Tibial nerve (tissue), 4 donors: ENCODE results near the gene TOR1AIP2. TPM values are rescaled to one million over a fixed set of nuclear protein-coding genes. Genes with fewer than 3 reads are reported as not detected.

Experiments used
- DNase-seq, 2 donors: peaks; one replicate each; pipeline ENCODE4 v3.0.0-alpha.2; 2019; ENCODE audit warnings: low spot score in 2 of 2
- H3K27ac ChIP-seq, 4 donors: fragments of 200-600 bp; sonication (generic) in 3 of 4; one replicate each; pipeline ENCODE4 v1.5.1; 2017 to 2019; ENCODE audit warnings: mild to moderate bottlenecking in 1 of 4
- H3K27me3 ChIP-seq, 2 donors: fragments of 200-600 bp; sonication (generic) in 1 of 2; one replicate each; pipeline versions ENCODE4 v1.5.1 to v1.6.0; 2017 to 2019
- H3K36me3 ChIP-seq, 3 donors: fragments of 200-600 bp; sonication (generic); one replicate each; pipeline ENCODE4 v1.5.1; 2018 to 2019
- H3K4me1 ChIP-seq, 4 donors: fragments of 200-600 bp; sonication (generic) in 3 of 4; one replicate each; pipeline ENCODE4 v1.5.1; 2017 to 2019
- H3K4me3 ChIP-seq, 4 donors: fragments of 200-600 bp; sonication (generic) in 3 of 4; one replicate each; pipeline ENCODE4 v1.5.1; 2017 to 2019; ENCODE audit warnings: mild to moderate bottlenecking in 1 of 4, moderate library complexity in 1 of 4
- H3K9me3 ChIP-seq, 4 donors: fragments of 200-600 bp; sonication (generic) in 3 of 4; one replicate each; pipeline ENCODE4 v1.5.1; 2017 to 2019
- EP300 ChIP-seq, 2 donors: sonication (generic); formaldehyde crosslinking; IDR thresholded peaks; one replicate each; pipeline ENCODE4 v1.6.1; 2017; ENCODE audit warnings: antibody characterized with exemption in 2 of 2, mild to moderate bottlenecking in 1 of 2
- POLR2A ChIP-seq, 2 donors: fragments of 450-650 bp; IDR thresholded peaks; one replicate each; pipeline ENCODE4 v1.6.1; 2017; ENCODE audit warnings: antibody characterized with exemption in 2 of 2, mild to moderate bottlenecking in 2 of 2, moderate library complexity in 2 of 2
- WGBS, 2 donors: methylation state at CpG; one replicate each; pipeline ENCODE4 v1.1.5; 2018; 5-methylcytosine and 5-hydroxymethylcytosine counted together
- total RNA-seq, 4 donors: library from RNA; depleted of rRNA; stranded (reverse); fragments of >200 nt; gene quantifications; one replicate each; pipeline ENCODE4 v1.1.0, GENCODE V29; 2016
- TF ChIP-seq, protein P1 (sequence below), 5 experiments: fragments of 200-600 bp in 3 of 5; fragments of 450-650 bp in 2 of 5; sonication (generic) in 3 of 5; IDR thresholded peaks; one replicate each; pipeline ENCODE4 v1.5.1; 2016 to 2019; ENCODE audit warnings: antibody characterized with exemption in 5 of 5, mild to moderate bottlenecking in 3 of 5, moderate library complexity in 2 of 5

Gene TOR1AIP2
- total RNA-seq, 4 donors from 2014 or later: 55.7 to 77.5 (median 59.0) TPM

- DNase-seq: peak; percentile 47 to 61
- H3K9me3 ChIP-seq: no peaks in the 10 kb centered on the region
- no peaks in the 10 kb centered on the region for H3K27me3 ChIP-seq
- H3K27ac ChIP-seq: no peak overlapping the region
- H3K36me3 ChIP-seq: no peaks in the 10 kb centered on the region
- peaks cover 0 to 47% (median 9%) of the 10 kb centered on the region in 4 donors for H3K4me1 ChIP-seq
- H3K4me3 ChIP-seq: no peak overlapping the region
- peak in 1 of 2 donors; percentile 35 for TF ChIP-seq EP300 (IDR thresholded peaks at IDR 0.05)
- no peak for TF ChIP-seq POLR2A (IDR thresholded peaks at IDR 0.05)
- 67 to 73% methylated on average over 7 of the region's 8 CpGs for WGBS, 2 donors
Observed at GRCh38 chr1:179817789-179818188, 59.8 kb downstream of the TOR1AIP2 start.

DNA sequence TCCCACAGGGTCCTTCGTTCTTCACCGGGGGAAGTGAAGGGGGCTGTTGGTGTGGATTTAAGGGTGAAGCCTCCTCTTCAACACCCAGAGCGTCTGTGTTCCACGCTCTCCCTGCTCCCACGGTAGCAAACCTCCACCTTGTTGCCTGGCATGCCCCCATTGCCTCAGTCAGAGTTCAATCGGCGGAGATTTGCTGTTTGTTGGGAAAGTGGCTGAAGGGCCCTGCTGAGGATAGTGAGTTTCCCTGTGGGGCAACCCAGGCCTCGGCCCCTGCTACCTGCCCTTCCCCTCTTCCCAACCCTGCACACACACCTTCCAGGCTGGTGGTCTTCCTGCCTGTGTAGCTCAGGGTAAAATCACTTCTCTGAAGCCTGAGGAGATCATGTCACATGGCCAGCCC lies 60.5 kb downstream of the TOR1AIP2 start:
- DNase-seq: no peak
- 85 to 97% methylated on average over 8 of the region's 8 CpGs for WGBS, 2 donors

GRCh38 chr1:179816196-179816960 lies 61.2 kb downstream of the TOR1AIP2 start:
- WGBS, 2 donors: 62 to 66% methylated on average over 16 of the region's 17 CpGs
- DNase-seq: peak; percentile 47 to 54
- H3K4me3 ChIP-seq: no peak overlapping the region
- H3K36me3 ChIP-seq: no peaks in the 10 kb centered on the region
- H3K27me3 ChIP-seq: no peaks in the 10 kb centered on the region
- H3K9me3 ChIP-seq: no peaks in the 10 kb centered on the region
- H3K27ac ChIP-seq: no peak overlapping the region
- H3K4me1 ChIP-seq: peaks cover 0 to 47% (median 9%) of the 10 kb centered on the region in 4 donors
- TF ChIP-seq EP300 (IDR thresholded peaks at IDR 0.05): no peak
- TF ChIP-seq POLR2A (IDR thresholded peaks at IDR 0.05): no peak
- TF ChIP-seq, protein P1, sequence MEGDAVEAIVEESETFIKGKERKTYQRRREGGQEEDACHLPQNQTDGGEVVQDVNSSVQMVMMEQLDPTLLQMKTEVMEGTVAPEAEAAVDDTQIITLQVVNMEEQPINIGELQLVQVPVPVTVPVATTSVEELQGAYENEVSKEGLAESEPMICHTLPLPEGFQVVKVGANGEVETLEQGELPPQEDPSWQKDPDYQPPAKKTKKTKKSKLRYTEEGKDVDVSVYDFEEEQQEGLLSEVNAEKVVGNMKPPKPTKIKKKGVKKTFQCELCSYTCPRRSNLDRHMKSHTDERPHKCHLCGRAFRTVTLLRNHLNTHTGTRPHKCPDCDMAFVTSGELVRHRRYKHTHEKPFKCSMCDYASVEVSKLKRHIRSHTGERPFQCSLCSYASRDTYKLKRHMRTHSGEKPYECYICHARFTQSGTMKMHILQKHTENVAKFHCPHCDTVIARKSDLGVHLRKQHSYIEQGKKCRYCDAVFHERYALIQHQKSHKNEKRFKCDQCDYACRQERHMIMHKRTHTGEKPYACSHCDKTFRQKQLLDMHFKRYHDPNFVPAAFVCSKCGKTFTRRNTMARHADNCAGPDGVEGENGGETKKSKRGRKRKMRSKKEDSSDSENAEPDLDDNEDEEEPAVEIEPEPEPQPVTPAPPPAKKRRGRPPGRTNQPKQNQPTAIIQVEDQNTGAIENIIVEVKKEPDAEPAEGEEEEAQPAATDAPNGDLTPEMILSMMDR (IDR thresholded peaks at IDR 0.05): no peak

More for the DNA sequence above, 60.5 kb downstream of the TOR1AIP2 start:
- no peak overlapping the region for H3K4me3 ChIP-seq
- TF ChIP-seq, protein P1 (IDR thresholded peaks at IDR 0.05): no peak
- no peaks in the 10 kb centered on the region for H3K27me3 ChIP-seq
- H3K9me3 ChIP-seq: no peaks in the 10 kb centered on the region
- H3K27ac ChIP-seq: no peak overlapping the region
- H3K36me3 ChIP-seq: no peaks in the 10 kb centered on the region
- peaks cover 0 to 47% (median 9%) of the 10 kb centered on the region in 4 donors for H3K4me1 ChIP-seq

DNA sequence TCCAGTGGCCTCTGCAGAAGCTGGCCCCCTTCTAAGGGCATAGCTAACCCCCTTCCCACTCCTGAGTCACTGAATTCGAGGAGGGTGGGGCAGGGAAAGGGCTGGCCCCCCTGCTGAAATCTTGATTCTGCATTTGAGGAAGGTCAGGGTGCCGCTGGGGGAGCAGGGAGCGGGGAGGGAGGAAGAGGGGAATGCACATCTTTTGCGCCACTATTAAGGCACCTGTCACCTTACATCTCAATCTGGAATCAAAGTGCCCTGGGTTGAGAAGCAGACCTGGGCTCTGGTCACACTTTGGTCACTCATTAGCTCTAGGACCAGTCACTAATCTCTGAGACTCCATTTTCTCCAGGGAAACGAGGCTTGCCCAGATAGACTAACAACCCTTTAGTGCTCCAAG lies 62.0 kb downstream of the TOR1AIP2 start:
- WGBS, 2 donors: 33 to 41% methylated on average over 4 to 5 of the region's 5 CpGs
- Histone ChIP-seq H3K4me1 (peaks cover 0 to 47% (median 9%) of the 10 kb centered on the region in 4 donors), H3K36me3 (no peaks in the 10 kb centered on the region), H3K9me3 (no peaks in the 10 kb centered on the region), H3K4me3 (peak overlapping the region in 3 of 4 donors; percentile 33 to 47 (median 47)), H3K27me3 (no peaks in the 10 kb centered on the region), H3K27ac (peak overlapping the region in 2 of 4 donors; percentile 37 to 63)
- no peak for DNase-seq
- TF ChIP-seq, protein P1 (IDR thresholded peaks at IDR 0.05): no peak
- no peak for TF ChIP-seq POLR2A (IDR thresholded peaks at IDR 0.05)
- no peak for TF ChIP-seq EP300 (IDR thresholded peaks at IDR 0.05)

GRCh38 chr1:179814546-179814838 lies 63.1 kb downstream of the TOR1AIP2 start:
- Histone ChIP-seq H3K36me3 (no peaks in the 10 kb centered on the region), H3K4me3 (peak overlapping the region; percentile 11 to 47 (median 40)), H3K9me3 (no peaks in the 10 kb centered on the region), H3K27ac (peak overlapping the region in 1 of 4 donors; percentile 63), H3K4me1 (peaks cover 0 to 53% (median 9%) of the 10 kb centered on the region in 4 donors), H3K27me3 (no peaks in the 10 kb centered on the region)
- TF ChIP-seq, protein P1 (IDR thresholded peaks at IDR 0.05): no peak
- TF ChIP-seq EP300 (IDR thresholded peaks at IDR 0.05) (no peak), POLR2A (IDR thresholded peaks at IDR 0.05) (no peak)
- DNase-seq: no peak
- WGBS, 2 donors: 0 to 1% methylated on average over 14 to 16 of the region's 16 CpGs
